22Rv1 (cell line): ENCODE results near the gene SCAPER.

ENCODE experiments used
- CTCF ChIP-seq: fragments of 450-650 bp; IDR thresholded peaks from 2 replicates; pipeline ENCODE4 v1.5.1; 2017; ENCODE audit warnings: mild to moderate bottlenecking
- ZFX ChIP-seq: fragments of 450-650 bp; IDR thresholded peaks from 2 replicates; pipeline ENCODE4 v1.6.1; 2017; ENCODE audit warnings: antibody characterized with exemption, borderline replicate concordance

- TF ChIP-seq CTCF, result no peak
- no peak for TF ChIP-seq ZFX
Measured at GRCh38 chr15:76533060-76533820, 371.9 kb downstream of the SCAPER start.
